Measurements from ENCODE around the gene FGF1. TPM values are rescaled to one million over a fixed set of nuclear protein-coding genes. Genes with fewer than 3 reads are reported as not detected.
A peak's percentile ranks its signal among the peaks of the same experiment; 100 is the strongest.

FGF1 gene
- total and polyA plus RNA-seq, 11 donors: 8.7 to 74.7 (median 49.0) TPM

DNA sequence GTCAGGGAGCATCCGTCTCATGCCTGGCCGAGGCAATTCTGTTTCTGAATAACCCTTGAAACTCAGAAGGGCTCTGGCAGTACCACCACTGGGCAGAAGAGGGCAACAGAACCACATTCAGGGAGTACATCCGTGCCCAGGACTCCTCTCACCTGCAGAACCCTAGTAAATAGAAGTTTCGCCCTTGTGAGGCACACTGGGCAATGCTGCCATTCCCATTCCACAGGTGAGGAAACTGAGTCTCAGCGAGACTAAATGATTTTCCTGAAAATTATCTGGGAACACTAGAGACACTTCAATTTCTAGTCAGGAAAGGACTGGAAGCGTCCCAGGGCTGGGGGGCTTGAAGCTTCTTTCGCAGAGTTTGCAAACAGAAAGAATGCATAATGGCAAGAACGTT, 74.7 kb downstream of the FGF1 start:
- H3K9me3 ChIP-seq: no peaks in the 10 kb centered on the region
- 39 to 44% (median 39%) methylated on average over 8 of the region's 8 CpGs for WGBS, 4 donors
- intact Hi-C loops (cut with DNase I): loop anchor here (1.0 to 10.0 kb wide), 11 partner anchors 36 to 276 kb away; no protein-coding TSS in a partner anchor
- TF ChIP-seq, protein P1, sequence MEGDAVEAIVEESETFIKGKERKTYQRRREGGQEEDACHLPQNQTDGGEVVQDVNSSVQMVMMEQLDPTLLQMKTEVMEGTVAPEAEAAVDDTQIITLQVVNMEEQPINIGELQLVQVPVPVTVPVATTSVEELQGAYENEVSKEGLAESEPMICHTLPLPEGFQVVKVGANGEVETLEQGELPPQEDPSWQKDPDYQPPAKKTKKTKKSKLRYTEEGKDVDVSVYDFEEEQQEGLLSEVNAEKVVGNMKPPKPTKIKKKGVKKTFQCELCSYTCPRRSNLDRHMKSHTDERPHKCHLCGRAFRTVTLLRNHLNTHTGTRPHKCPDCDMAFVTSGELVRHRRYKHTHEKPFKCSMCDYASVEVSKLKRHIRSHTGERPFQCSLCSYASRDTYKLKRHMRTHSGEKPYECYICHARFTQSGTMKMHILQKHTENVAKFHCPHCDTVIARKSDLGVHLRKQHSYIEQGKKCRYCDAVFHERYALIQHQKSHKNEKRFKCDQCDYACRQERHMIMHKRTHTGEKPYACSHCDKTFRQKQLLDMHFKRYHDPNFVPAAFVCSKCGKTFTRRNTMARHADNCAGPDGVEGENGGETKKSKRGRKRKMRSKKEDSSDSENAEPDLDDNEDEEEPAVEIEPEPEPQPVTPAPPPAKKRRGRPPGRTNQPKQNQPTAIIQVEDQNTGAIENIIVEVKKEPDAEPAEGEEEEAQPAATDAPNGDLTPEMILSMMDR (IDR thresholded peaks at IDR 0.05): peak; percentile 83 to 95 (median 93)
- no peak for TF ChIP-seq POLR2A (IDR thresholded peaks at IDR 0.05)
- H3K36me3 ChIP-seq: peaks cover 0 to 28% (median 0%) of the 10 kb centered on the region in 9 donors
- peak; percentile 60 to 87 (median 84) for ATAC-seq
- H3K4me3 ChIP-seq: no peak overlapping the region
- DNase-seq: peak; percentile 65 to 72 (median 69)
- H3K27ac ChIP-seq: peak overlapping the region in 1 of 12 donors; percentile 29
- no peaks in the 10 kb centered on the region for H3K27me3 ChIP-seq
- H3K4me1 ChIP-seq: peaks cover 0 to 27% (median 6%) of the 10 kb centered on the region in 12 donors

DNA sequence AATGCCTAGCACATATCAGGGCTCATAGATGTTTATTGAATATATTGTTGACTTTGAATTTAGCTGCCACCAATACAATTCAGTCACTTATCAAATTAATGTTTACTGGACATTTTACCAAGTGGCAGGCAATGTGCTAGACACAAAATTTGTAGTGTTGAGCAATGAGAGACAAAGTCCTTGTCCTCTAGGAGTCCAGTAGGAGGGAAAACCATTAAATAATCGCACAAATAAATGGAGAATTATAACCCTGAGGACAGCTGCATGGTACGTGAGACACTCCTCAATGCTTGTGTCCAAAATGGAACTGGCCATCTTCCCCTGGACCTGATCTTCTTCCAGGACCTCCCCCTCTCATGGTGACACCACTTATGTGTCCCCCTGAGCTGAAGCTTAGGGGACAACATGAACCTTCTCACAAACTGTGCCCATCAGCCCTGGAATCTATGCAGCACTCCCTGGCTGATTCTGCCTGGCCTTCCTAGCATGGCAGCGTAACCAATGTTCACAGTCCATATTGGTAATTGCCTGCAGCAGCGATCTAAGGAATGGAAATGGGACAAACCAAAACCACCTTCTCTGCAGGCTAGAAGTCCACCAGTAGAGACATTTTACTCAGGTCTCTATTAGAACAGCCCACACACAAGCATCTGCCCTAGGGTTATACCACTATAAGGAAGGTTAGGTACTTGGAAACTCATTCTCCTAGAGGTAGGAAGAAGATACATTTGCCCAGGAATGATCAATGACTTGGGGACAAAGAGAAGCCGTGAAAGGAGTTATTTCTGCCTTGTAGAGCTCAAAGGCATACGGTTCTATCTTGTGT, 75.5 kb downstream of the FGF1 start:
- H3K9me3 ChIP-seq: no peaks in the 10 kb centered on the region
- WGBS, 4 donors: 75 to 86% (median 83%) methylated on average over 5 to 6 of the region's 6 CpGs
- peaks cover 0 to 28% (median 0%) of the 10 kb centered on the region in 9 donors for H3K36me3 ChIP-seq
- TF ChIP-seq, protein P1 (IDR thresholded peaks at IDR 0.05): no peak
- TF ChIP-seq POLR2A (IDR thresholded peaks at IDR 0.05): no peak
- no peak for DNase-seq
- ATAC-seq: no peak
- no peak overlapping the region for H3K4me3 ChIP-seq
- peaks cover 0 to 35% (median 6%) of the 10 kb centered on the region in 12 donors for H3K4me1 ChIP-seq
- intact Hi-C loops (cut with DNase I): loop anchor here (1.0 to 10.0 kb wide), 11 partner anchors 37 to 277 kb away; no protein-coding TSS in a partner anchor
- peak overlapping the region in 2 of 12 donors; percentile 29 to 32 for H3K27ac ChIP-seq
- no peaks in the 10 kb centered on the region for H3K27me3 ChIP-seq

DNA sequence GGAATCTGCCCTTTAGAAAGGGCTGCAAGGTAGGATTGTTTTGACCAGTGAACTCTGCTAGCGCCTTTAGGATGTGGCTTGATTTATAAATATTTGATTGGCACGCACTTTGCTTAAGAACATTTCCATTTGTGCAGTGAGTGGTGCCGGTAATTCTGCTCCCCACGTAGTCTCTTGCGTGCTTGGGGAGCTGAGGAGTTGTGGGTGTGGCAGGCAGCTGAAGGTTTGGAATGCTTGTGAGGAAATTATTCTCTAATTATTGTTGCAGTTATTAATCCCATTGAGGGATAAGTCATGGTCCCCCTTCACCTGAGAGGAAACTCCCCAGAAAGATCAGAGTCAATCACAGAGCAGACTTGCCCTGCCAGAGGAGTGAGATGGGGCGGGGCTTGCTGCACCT, 76.7 kb downstream of the FGF1 start:
- WGBS, 4 donors: 70 to 83% (median 81%) methylated on average over 6 of the region's 6 CpGs
- Histone ChIP-seq H3K27me3 (no peaks in the 10 kb centered on the region), H3K4me1 (peaks cover 0 to 37% (median 6%) of the 10 kb centered on the region in 12 donors), H3K9me3 (no peaks in the 10 kb centered on the region), H3K36me3 (peaks cover 0 to 28% (median 0%) of the 10 kb centered on the region in 9 donors), H3K27ac (peak overlapping the region in 2 of 12 donors; percentile 5 to 19), H3K4me3 (no peak overlapping the region)
- ATAC-seq (no peak), DNase-seq (no peak)
- intact Hi-C loops (cut with DNase I): no loop called here
- no peak for TF ChIP-seq POLR2A (IDR thresholded peaks at IDR 0.05)
- TF ChIP-seq, protein P1 (IDR thresholded peaks at IDR 0.05): no peak

DNA sequence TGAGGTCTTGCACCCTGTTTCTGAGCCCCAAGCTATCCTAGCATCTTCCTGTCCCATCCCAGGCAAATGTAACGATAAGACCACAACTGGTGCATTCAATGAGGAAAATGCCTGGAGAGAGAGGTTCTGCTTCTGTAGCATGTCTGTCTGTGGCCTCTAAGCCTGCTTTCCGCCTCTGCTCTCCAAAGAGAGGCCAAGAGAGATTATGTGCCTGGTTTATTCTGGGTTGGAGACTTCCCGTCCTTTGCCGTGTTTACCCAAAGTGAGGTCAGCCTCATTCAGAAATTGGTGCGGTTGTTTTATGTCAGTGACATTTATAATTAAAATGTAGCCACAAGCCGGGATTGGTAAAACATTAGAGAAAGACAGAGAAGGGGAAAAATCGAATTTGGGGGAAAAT, 77.8 kb downstream of the FGF1 start:
- ATAC-seq: peak in 1 of 4 donors; percentile 53
- H3K27me3 ChIP-seq: no peaks in the 10 kb centered on the region
- H3K4me1 ChIP-seq: peaks cover 0 to 40% (median 7%) of the 10 kb centered on the region in 12 donors
- no peak overlapping the region for H3K4me3 ChIP-seq
- peaks cover 0 to 20% (median 0%) of the 10 kb centered on the region in 9 donors for H3K36me3 ChIP-seq
- H3K27ac ChIP-seq: peak overlapping the region in 4 of 12 donors; percentile 18 to 53 (median 28)
- intact Hi-C loops (cut with DNase I): no loop called here
- DNase-seq: no peak
- no peak for TF ChIP-seq POLR2A (IDR thresholded peaks at IDR 0.05)
- TF ChIP-seq, protein P1 (IDR thresholded peaks at IDR 0.05): no peak
- H3K9me3 ChIP-seq: no peaks in the 10 kb centered on the region
- WGBS, 4 donors: 68 to 87% (median 78%) methylated on average over 7 of the region's 7 CpGs

Measured in heart left ventricle (tissue), 16 donors.